HG03378 (cell line): ENCODE results near the gene CRACR2B.

Source experiments
- ATAC-seq: cut with Tn5 transposase; IDR thresholded peaks from one replicate; pipeline ENCODE4 v1.9.1; 2021; ENCODE audit warnings: mild to moderate bottlenecking, moderate library complexity; ENCODE audit not compliant: unreplicated experiment

CRACR2B gene

GRCh38 chr11:850775-851763 lies 23.4 kb downstream of the CRACR2B start:
- ATAC-seq: no peak

- no peak for ATAC-seq
Observed at GRCh38 chr11:852762-853161, 25.0 kb downstream of the CRACR2B start.

GRCh38 chr11:853682-854448 lies 26.1 kb downstream of the CRACR2B start:
- no peak for ATAC-seq

- no peak for ATAC-seq
Observed at GRCh38 chr11:854601-855329, 27.0 kb downstream of the CRACR2B start.

- ATAC-seq: no peak
Observed at GRCh38 chr11:855330-855674, 27.6 kb downstream of the CRACR2B start.

- no peak for ATAC-seq
Observed at GRCh38 chr11:855796-856195, 28.1 kb downstream of the CRACR2B start.

- no peak for ATAC-seq
Observed at GRCh38 chr11:856397-856796, 28.7 kb downstream of the CRACR2B start.

- no peak for ATAC-seq
Observed at GRCh38 chr11:858053-858761, 30.5 kb downstream of the CRACR2B start.

- no peak for ATAC-seq
Observed at GRCh38 chr11:858762-859339, 31.1 kb downstream of the CRACR2B start.

- no peak for ATAC-seq
Observed at GRCh38 chr11:859394-860131, 31.8 kb downstream of the CRACR2B start.

GRCh38 chr11:860234-861104 lies 32.8 kb downstream of the CRACR2B start:
- no peak for ATAC-seq

GRCh38 chr11:861105-861479 lies 33.4 kb downstream of the CRACR2B start:
- no peak for ATAC-seq

GRCh38 chr11:862081-862661 lies 34.5 kb downstream of the CRACR2B start:
- no peak for ATAC-seq

- ATAC-seq: no peak
Observed at GRCh38 chr11:862696-863022, 34.9 kb downstream of the CRACR2B start.

- ATAC-seq: no peak
Observed at GRCh38 chr11:863023-863909, 35.5 kb downstream of the CRACR2B start.

GRCh38 chr11:863910-864827 lies 36.5 kb downstream of the CRACR2B start:
- no peak for ATAC-seq
